HG03457 (cell line): ENCODE measurements around the gene PIK3R2.
"Not testable (repeated sequence)": the region's sequence is repeated elsewhere in the genome, so short reads cannot be mapped to it uniquely, and the experiment has no call there.

Experiments used
- ATAC-seq: cut with Tn5 transposase; IDR thresholded peaks from one replicate; pipeline ENCODE4 v1.9.1; 2021; ENCODE audit warnings: moderate number of reproducible peaks; ENCODE audit not compliant: unreplicated experiment

Gene PIK3R2

DNA sequence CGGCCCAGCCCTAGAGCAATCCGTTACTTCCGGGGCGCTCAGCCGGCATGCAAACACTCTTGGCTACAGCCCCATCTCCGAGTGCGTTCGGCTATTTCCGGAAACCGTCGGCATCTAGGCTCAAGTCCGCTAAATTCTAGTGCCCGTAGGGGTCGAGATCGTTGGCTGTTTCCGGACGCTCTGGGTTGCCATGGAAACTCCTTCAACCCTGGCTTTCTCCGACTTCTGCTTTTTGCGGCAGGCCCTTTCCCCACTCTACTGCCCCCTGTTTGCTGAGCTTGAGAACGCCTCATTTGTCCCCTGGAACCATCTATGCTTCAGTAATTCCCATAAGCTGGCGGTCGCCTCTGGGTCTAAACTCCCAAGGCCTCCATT lies 534 bp upstream of the PIK3R2 start:
- ATAC-seq: peak; percentile 36

DNA sequence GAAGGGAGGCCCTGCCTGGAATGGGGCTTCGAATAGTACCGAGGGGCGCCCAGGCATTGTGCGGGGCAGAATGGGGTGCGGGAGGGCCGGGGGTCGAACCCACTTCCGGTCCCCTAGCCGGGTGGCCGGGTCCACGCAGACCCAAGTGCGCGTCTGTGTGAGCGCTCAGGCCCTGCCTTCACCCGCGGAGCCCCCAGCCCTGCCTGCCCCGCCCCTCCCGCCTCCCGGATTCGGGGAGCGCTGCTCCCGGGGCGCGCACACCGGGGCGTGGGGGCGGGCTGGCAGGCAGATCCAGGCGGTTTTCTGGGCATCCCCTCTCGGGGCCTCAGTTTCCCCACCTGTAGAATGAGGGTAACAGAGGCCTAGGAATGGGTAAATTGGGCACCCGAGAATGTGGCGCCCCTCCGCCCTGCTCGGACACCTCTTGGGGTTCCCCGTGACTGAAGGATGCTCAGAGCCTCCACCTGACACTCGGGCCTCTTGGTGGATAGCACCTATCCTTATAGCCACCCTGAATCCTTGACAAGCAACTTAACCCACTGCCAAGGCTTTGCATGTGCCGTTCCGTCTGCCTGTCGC lies 682 bp downstream of the PIK3R2 start:
- no peak for ATAC-seq

GRCh38 chr19:18155095-18156087 lies 2.4 kb downstream of the PIK3R2 start:
- ATAC-seq: no peak

DNA sequence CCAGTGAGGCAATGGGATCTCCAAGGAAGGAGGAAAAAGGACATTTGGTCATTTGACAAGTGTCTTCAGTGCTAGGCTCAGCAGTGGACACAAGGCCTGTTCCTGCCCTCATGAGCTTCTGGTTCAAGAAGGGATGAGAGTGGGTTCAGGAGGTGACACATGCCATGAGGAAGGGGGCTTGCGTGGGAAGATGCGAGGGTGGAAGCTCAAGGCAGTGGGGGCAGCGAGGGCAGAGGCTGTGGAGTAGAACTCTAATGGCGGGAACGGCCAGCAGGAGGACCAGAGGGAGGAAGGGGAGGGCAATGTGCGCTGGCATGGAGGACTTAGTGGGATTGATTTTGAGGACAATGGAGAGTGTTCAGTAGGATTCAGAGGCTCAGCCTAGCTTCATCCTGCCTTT lies 3.3 kb downstream of the PIK3R2 start:
- no peak for ATAC-seq

- no peak for ATAC-seq
These were observed 4.0 kb downstream of the PIK3R2 start for GRCh38 chr19:18156841-18157464.

DNA sequence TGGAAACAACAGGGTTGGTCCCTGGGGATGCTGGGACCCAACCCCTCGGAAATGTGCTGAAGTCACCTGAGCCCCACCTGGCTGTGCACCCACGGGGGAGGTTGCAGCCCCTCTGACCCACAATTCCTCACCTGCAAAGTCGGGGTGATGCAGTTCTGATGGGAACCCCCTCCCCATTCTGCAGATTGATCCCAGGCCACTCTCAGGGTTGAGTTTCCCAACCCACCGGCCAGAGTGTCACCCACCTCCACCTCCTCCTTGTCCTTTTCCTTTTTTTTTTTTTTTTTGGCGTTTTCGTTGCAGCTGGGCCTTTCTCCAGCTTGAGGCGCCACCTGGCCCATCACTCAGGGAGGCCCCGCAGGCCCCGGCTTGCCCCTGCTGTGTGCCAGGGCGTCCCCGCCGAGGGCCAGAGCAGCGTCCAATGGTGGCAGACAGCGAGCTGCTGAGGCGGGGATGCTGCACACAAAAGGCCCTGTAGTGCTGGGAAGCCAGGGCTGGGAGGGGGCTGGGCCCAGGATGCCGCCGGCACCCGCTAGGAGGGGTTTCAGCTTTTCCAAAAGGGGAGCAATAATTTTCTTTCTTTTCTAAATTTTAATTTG lies 4.6 kb downstream of the PIK3R2 start:
- ATAC-seq: no peak

DNA sequence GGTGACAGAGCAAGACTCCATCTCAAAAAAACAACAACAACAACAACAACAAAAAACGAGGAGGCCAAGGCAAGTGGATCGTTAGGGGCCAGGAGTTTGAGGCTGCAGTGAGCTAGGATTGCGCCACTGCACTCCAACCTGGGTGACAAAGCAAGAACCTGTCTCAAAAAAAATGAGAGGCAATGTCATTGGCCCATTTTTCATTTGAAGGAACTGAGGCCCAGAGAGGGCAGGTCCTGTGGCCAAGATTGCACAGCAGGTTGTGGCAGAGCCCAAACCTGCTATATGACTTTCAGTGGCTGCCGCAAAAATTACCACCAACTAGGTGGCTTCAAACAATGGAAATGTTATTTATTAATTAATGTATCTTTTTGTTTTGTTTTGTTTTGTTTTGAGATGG lies 5.5 kb downstream of the PIK3R2 start:
- ATAC-seq: no peak

GRCh38 chr19:18159059-18159616 lies 6.2 kb downstream of the PIK3R2 start:
- not testable (repeated sequence) for ATAC-seq

DNA sequence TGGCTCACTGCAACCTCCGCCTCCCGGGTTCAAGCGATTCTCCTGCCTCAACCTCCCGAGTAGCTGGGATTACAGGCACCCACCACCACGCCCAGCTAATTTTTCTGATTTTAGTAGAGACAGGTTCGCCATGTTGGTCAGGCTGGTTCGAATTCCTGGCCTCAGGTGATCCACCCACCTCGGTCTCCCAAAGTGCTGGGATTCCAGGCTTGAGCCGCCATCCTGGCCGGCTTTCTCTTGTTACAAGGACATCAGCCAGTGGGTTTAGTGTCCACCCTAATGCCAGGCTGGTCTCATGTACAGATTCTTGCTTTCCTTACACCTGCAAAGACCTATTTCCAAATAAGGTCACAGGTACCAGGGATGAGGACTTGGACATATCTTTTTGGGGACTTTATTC lies 6.8 kb downstream of the PIK3R2 start:
- no peak for ATAC-seq

DNA sequence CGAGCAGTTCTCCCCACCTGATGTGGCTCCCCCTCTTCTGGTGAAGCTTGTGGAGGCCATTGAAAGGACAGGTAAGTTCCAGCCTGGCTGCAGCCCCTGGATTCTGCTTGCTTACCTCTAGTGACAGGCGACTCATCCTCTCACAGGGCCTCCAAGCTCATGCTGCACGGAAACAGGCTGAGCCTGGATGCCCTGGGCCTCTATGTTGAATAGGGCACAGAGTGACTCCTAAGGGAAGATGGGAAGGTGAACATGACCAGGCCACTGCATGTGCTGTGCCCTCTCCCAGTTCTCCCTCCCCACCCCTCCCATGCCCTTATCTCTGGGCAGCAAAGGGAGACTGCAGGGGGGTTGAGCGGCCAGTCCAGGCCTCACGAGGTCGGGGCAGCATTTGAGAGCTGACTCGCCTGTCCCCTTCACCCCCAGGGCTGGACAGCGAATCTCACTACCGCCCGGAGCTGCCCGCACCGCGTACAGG lies 7.6 kb downstream of the PIK3R2 start:
- ATAC-seq: no peak

DNA sequence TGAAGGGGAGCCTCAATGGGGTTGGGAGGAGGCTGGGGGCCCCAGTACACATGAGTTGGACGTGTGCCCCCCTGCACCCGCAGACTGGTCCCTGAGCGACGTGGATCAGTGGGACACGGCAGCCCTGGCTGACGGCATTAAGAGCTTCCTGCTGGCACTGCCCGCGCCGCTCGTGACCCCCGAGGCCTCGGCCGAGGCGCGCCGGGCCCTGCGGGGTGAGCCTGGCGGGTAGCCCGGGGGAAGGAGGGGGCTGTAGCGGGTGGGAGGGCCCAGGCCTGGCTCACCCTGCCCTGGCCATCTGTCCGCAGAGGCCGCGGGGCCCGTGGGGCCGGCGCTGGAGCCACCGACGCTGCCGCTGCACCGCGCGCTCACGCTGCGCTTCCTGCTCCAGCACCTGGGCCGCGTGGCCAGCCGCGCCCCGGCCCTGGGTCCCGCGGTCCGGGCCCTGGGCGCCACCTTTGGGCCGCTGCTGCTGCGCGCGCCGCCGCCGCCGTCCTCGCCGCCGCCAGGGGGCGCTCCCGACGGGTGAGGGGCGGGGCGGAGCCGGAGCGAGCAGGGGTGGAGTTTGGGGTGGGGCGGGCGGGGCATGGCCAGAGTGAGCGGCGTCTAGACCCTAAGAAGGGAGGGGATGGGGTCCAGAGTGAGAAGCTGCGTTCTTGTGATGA lies 8.1 kb downstream of the PIK3R2 start:
- peak; percentile 55 for ATAC-seq

- no peak for ATAC-seq
These were observed 8.7 kb downstream of the PIK3R2 start for GRCh38 chr19:18161636-18162002.

DNA sequence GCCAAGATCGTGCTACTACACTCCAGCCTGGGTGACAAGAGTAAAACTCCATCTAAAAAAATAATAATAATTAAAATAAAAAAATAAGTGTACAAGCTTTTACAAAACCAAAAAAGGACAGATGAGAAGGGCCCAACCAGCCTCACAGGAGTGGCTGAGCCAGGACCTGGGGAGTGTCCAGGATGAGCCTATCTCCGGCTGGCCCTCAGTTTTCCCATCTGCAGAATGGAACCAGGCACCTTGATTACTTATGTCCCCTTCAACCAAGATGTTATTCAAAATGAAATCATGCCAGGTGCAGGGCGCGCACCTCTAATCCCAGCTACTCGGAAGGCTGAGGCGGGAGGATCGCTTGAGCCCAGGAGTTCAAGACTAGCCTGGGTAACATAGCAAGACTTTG lies 11.1 kb downstream of the PIK3R2 start:
- ATAC-seq: no peak

DNA sequence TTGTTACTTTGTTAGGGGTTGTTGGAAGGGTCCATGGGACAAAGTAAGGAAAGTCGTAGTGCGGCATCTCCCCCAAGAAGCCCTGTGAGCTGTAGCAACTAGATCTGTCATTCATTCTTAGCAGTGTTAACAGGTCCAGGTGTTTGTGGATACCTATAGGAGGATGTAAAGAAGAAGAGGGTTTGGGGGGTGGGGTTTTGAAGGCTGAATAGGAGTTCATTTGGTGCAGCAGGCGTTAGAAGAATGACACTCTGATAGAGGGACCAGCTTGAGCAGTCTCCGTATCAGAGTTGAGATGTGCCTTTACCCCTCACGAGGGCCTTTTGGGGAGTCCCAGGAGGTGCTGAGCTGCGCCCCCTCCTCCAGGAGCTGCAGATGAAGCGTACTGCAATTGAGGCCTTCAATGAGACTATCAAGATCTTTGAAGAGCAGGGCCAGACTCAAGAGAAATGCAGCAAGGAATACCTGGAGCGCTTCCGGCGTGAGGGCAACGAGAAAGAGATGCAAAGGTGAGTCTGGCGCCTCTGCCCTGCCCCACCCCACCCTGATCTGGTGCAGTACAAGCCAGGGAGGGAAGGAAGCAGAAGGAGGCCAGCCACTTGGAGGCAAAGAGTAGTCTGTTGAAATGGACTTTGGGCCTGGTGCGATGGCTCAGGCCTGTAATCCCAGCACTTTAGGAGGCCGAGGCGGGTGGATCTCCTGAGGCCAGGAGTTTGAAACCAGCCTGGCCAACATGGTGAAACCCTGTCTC lies 13.0 kb downstream of the PIK3R2 start:
- ATAC-seq: no peak

- ATAC-seq: no peak
These were observed 14.0 kb downstream of the PIK3R2 start for GRCh38 chr19:18167011-18167410.

- ATAC-seq: no peak
These were observed 15.1 kb downstream of the PIK3R2 start for GRCh38 chr19:18167975-18168645.

GRCh38 chr19:18168673-18169381 lies 15.9 kb downstream of the PIK3R2 start:
- no peak for ATAC-seq

DNA sequence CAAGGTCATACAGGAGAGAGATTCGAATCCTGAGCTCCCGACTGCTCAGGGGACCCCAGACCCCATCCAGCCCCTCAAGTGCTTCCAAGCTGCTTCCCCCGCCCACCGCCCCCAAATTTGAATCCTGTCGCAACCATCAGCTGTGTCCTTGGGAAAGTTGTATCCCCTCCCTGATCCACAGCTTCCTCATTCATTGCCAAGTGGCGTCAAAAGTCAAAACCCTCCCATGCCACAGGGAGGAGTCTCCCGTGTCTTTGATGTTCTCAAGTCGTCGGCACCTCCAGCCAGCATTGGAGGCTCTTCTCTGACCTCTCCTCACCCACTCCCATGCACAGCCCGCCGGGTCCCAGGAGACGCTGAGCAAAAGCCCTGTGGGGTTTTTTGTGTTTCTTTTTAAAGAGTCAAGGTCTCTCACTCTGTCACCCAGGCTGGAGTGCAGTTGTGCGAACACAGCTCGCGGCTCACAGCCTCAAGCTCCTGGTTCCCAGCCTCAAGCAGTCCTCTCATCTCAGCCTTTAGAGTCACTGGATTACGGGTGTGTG lies 17.8 kb downstream of the PIK3R2 start:
- ATAC-seq: no peak
